K562 (cell line): ENCODE measurements around the gene RACK1. TPM values are rescaled to one million over a fixed set of nuclear protein-coding genes. Genes with fewer than 3 reads are reported as not detected.

Source experiments
- BCOR ChIP-seq: fragments of 450-650 bp; IDR thresholded peaks from 2 replicates; pipeline ENCODE4 v1.6.1; 2016
- CBFB ChIP-seq: sonication (generic); formaldehyde crosslinking; IDR thresholded peaks from 2 replicates; pipeline ENCODE4 v1.4.0; 2020; ENCODE audit warnings: mild to moderate bottlenecking, missing genetic modification reagents
- ELF2 ChIP-seq: fragments of 250-450 bp; sonication (Bioruptor Pico); IDR thresholded peaks from 2 replicates; pipeline ENCODE4 v1.5.0; 2021; ENCODE audit warnings: mild to moderate bottlenecking
- FOXJ3 ChIP-seq: sonication (generic); formaldehyde crosslinking; IDR thresholded peaks from 2 replicates; pipeline ENCODE4 v1.4.0; 2020; ENCODE audit warnings: mild to moderate bottlenecking, missing genetic modification reagents
- POLR3G ChIP-seq: IDR thresholded peaks from 2 replicates; pipeline ENCODE4 v1.6.1; 2011; ENCODE audit not compliant: insufficient read length, insufficient replicate concordance; ENCODE audit errors: extremely low read depth
- RCOR1 ChIP-seq, 2 experiments: IDR thresholded peaks; 2 replicates each; pipeline ENCODE4 v1.6.1; 2012; ENCODE audit warnings: low read depth in 2 of 2, low read length in 2 of 2, borderline replicate concordance in 1 of 2, improper control_type of control experiment in 1 of 2
- SOX6 ChIP-seq: fragments of 450-650 bp; IDR thresholded peaks from 2 replicates; pipeline ENCODE4 v1.6.1; 2014; ENCODE audit warnings: mild to moderate bottlenecking
- SRF ChIP-seq, 2 experiments: fragments of 250-450, 450-650 bp in 1 of 2; sonication (Bioruptor Pico) in 1 of 2; sonication (generic) in 1 of 2; formaldehyde crosslinking; IDR thresholded peaks; 2 replicates each; pipeline versions ENCODE4 v1.5.0 to v1.5.1; 2020 to 2022; ENCODE audit warnings: mild to moderate bottlenecking in 1 of 2, missing genetic modification reagents in 1 of 2
- ZFP1 ChIP-seq: fragments of 450-650 bp; formaldehyde crosslinking; IDR thresholded peaks from 2 replicates; pipeline ENCODE4 v1.4.0; 2020; ENCODE audit warnings: mild to moderate bottlenecking, mixed read lengths
- polyA plus RNA-seq, 8 experiments: library from polyadenylated mRNA; depleted of rRNA in 4 of 8; stranded (reverse) in 5 of 8; unstranded in 3 of 8; fragments of >200 nt; fragmentation: Nextera tagmentation in 2 of 8; fragmentation: Illumina TruSeq in 1 of 8; extraction: Ambion mirVana in 2 of 8; extraction: Trizol in 1 of 8; gene quantifications; 2 replicates each; pipeline versions ENCODE4 v1.2.1 to v1.2.3, GENCODE V29; 2011 to 2014; ENCODE audit warnings: inconsistent platforms in 1 of 8, missing spikeins in 1 of 8
- total RNA-seq, 7 experiments: library from RNA; depleted of rRNA in 6 of 7; stranded (reverse); fragments of >200 nt in 6 of 7; fragmentation: Illumina TruSeq in 2 of 7; extraction: Trizol in 2 of 7; gene quantifications; 2 replicates each; pipeline versions ENCODE4 v1.2.1 to v1.2.3, GENCODE V29; 2011 to 2021; ENCODE audit warnings: low replicate concordance in 1 of 7
- TF ChIP-seq, protein P1 (sequence below), 2 experiments: fragments of 450-650 bp; IDR thresholded peaks; 2 replicates each; pipeline ENCODE4 v1.6.1; 2016; ENCODE audit warnings: mild to moderate bottlenecking in 2 of 2, borderline replicate concordance in 1 of 2, low read depth in 1 of 2, moderate library complexity in 1 of 2
- TF ChIP-seq, protein P2 (sequence below): fragments of 450-650 bp; formaldehyde crosslinking; IDR thresholded peaks from 2 replicates; pipeline ENCODE4 v1.4.0; 2022; ENCODE audit warnings: missing genetic modification characterization
- TF ChIP-seq, protein P3 (sequence below): sonication (generic); formaldehyde crosslinking; IDR thresholded peaks from 2 replicates; pipeline ENCODE4 v1.8.0; 2022; ENCODE audit warnings: mild to moderate bottlenecking, missing genetic modification reagents, borderline replicate concordance
- TF ChIP-seq, protein P4 (sequence below): fragments of 250-450 bp; sonication (Bioruptor Pico); IDR thresholded peaks from 2 replicates; pipeline ENCODE4 v1.5.0; 2021

Gene RACK1
- total and polyA plus RNA-seq, 9 of the 15 experiments (the other 6 are each of a cell fraction or from before 2014, with no cell fraction given), result 2,303 to 5,311 (median 3,833) TPM

DNA sequence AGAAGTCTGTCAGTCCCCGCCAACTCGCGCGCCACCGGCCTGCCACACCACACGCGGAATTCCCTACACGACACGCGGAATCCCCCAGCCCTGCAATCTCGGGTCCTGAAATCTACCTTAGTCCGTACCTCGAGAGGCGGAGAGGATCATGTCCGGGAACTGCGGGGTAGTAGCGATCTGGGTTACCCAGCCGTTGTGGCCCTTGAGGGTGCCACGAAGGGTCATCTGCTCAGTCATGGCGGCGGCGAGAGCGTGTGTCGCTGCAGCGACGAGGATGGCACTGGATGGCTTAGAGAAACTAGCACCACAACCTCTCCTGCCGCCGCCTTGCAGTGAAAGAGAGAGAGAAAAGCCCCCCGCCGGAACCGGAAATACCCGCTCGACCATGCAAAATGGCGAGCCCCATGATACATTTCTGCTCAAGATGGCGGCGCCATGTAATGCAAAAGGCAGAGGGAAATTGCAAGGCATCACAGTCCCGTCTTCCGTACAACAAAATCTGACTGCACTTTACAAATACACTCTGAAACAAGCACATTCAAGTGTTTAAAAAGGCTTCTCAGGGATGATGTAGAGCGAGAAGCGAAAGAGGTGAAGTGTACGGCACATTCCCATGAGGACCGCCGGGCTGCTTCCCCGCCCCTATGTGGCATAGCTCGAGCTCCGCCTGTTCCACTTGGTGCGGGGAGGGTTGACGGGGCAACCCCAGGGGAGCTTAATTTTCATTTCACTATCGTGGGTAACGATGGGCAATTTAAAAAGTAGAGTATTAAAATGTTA lies at the start of gene RACK1 (continued):
- TF ChIP-seq FOXJ3 (CRISPR knock-in tag) (no peak), BCOR (no peak), RCOR1 (IDR thresholded peaks at IDR 0.05; ENCODE audit: borderline replicate concordance in 1 of 2, low read depth in 2 of 2, low read length in 2 of 2) (0 out of 4 replicates have a peak, but pooled peaks of 1 of the 2 experiments have one; percentile 2), SRF (CRISPR knock-in tag; IDR thresholded peaks at IDR 0.05) (0 out of 4 replicates have a peak, but pooled peaks of 1 of the 2 experiments have one; percentile 35), SOX6 (no peak), CBFB (no peak), POLR3G (no peak), ZFP1 (CRISPR knock-in tag) (no peak), ELF2 (CRISPR knock-in tag) (0 out of 2 replicates have a peak, but pooled peaks have one; percentile 67)
- TF ChIP-seq, protein P1, sequence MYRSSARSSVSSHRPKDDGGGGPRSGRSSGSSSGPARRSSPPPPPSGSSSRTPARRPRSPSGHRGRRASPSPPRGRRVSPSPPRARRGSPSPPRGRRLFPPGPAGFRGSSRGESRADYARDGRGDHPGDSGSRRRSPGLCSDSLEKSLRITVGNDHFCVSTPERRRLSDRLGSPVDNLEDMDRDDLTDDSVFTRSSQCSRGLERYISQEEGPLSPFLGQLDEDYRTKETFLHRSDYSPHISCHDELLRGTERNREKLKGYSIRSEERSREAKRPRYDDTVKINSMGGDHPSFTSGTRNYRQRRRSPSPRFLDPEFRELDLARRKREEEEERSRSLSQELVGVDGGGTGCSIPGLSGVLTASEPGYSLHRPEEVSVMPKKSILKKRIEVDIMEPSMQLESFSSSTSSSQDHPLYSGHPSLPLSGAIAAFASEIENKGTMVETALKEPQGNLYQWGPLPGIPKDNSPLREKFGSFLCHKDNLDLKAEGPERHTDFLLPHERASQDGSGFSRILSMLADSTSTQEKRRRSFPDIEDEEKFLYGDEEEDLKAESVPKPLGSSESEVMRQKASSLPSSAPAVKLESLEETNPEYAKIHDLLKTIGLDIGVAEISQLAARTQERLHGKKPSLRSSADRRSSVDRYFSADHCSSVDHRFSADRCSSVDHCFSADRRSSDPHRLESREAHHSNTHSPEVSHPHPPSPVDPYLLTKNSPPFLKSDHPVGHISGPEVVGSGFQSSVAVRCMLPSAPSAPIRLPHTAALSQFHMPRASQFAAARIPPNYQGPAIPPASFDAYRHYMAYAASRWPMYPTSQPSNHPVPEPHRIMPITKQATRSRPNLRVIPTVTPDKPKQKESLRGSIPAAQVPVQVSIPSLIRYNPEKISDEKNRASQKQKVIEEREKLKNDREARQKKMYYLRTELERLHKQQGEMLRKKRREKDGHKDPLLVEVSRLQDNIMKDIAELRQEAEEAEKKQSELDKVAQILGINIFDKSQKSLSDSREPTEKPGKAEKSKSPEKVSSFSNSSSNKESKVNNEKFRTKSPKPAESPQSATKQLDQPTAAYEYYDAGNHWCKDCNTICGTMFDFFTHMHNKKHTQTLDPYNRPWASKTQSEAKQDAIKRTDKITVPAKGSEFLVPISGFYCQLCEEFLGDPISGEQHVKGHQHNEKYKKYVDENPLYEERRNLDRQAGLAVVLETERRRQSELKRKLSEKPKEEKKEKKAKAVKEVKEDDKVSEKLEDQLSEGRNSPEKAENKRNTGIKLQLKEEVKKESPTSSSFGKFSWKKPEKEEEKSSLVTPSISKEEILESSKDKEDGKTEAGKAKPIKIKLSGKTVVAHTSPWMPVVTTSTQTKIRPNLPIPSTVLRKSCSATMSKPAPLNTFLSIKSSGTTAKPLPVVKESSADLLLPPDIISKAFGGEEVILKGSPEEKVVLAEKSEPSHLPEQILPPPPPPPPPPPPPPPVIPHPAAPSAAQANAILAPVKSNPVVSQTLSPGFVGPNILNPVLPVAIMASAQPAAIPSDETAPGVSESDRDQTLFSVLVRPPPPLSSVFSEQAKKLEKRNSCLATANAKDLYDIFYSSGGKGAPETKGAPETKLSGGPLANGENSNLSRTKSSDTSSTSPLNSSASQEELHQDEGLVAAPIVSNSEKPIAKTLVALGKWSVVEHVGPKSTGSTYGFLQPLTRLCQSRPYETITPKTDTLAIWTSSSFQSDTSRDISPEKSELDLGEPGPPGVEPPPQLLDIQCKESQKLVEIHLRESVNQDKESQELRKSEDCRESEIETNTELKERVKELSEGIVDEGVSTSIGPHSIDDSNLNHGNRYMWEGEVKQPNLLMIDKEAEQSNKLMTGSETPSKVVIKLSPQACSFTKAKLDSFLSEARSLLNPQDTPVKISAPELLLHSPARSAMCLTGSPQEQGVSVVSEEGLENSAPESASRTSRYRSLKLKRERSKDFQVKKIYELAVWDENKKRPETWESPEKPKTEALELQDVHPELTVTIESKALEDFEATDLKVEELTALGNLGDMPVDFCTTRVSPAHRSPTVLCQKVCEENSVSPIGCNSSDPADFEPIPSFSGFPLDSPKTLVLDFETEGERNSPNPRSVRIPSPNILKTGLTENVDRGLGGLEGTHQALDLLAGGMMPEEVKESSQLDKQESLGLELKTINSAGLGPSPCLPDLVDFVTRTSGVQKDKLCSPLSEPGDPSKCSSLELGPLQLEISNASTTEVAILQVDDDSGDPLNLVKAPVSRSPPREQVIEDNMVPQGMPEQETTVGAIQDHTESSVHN (IDR thresholded peaks at IDR 0.05; ENCODE audit: borderline replicate concordance in 1 of 2, low read depth in 1 of 2), result peak in 1 of 2 experiments; percentile 86; a peak in 2 of 4 replicates
- TF ChIP-seq, protein P2, sequence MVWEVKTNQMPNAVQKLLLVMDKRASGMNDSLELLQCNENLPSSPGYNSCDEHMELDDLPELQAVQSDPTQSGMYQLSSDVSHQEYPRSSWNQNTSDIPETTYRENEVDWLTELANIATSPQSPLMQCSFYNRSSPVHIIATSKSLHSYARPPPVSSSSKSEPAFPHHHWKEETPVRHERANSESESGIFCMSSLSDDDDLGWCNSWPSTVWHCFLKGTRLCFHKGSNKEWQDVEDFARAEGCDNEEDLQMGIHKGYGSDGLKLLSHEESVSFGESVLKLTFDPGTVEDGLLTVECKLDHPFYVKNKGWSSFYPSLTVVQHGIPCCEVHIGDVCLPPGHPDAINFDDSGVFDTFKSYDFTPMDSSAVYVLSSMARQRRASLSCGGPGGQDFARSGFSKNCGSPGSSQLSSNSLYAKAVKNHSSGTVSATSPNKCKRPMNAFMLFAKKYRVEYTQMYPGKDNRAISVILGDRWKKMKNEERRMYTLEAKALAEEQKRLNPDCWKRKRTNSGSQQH (CRISPR knock-in tag), result peak; percentile 56
- TF ChIP-seq, protein P3, sequence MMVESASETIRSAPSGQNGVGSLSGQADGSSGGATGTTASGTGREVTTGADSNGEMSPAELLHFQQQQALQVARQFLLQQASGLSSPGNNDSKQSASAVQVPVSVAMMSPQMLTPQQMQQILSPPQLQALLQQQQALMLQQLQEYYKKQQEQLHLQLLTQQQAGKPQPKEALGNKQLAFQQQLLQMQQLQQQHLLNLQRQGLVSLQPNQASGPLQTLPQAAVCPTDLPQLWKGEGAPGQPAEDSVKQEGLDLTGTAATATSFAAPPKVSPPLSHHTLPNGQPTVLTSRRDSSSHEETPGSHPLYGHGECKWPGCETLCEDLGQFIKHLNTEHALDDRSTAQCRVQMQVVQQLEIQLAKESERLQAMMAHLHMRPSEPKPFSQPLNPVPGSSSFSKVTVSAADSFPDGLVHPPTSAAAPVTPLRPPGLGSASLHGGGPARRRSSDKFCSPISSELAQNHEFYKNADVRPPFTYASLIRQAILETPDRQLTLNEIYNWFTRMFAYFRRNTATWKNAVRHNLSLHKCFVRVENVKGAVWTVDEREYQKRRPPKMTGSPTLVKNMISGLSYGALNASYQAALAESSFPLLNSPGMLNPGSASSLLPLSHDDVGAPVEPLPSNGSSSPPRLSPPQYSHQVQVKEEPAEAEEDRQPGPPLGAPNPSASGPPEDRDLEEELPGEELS, result no peak
- TF ChIP-seq, protein P4, sequence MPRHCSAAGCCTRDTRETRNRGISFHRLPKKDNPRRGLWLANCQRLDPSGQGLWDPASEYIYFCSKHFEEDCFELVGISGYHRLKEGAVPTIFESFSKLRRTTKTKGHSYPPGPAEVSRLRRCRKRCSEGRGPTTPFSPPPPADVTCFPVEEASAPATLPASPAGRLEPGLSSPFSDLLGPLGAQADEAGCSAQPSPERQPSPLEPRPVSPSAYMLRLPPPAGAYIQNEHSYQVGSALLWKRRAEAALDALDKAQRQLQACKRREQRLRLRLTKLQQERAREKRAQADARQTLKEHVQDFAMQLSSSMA (CRISPR knock-in tag), result peak; percentile 82
